ENCODE results near the gene OR5AP2.
"Not testable (repeated sequence)": the region's sequence is repeated elsewhere in the genome, so short reads cannot be mapped to it uniquely, and the experiment has no call there.

OR5AP2 gene

DNA sequence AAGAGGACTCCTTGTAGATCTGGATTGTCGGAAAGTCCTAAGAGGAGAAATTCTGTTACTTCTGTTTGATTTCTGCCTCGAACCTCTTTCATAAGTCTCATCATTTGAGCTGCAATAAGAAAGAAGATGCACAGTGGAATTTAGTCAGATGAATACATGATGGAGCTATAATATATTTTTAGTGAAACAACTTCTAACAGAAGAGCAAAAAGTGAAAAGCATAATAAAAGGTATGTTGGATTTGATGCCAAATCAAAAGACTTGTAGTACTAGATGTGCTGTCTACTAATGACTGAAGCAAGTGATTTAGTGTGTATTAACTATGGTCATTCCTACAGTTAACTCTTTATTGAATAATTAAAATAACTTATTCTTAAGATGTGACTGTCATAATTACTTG is at the start of gene OR5AP2:
Gene OR5AP2, minus strand, starts transcription at position 101 of the 400 bp plus-strand sequence. Its CDS starts 0 bp downstream, at position 101.
- H3K27me3 ChIP-seq: no peaks in the 10 kb centered on the region
- H3K9me3 ChIP-seq: no peaks in the 10 kb centered on the region
- no peak for DNase-seq
- H3K27ac ChIP-seq: no peak within 1 kb of the TSS
- no peaks in the 10 kb centered on the region for H3K4me1 ChIP-seq
- H3K36me3 ChIP-seq: no peaks in the 10 kb centered on the region
- no peak within 1 kb of the TSS for H3K4me3 ChIP-seq
- intact Hi-C loops (cut with DNase I; ENCODE audit: low total_unique reads): no loop called here
- TF ChIP-seq, protein P1, sequence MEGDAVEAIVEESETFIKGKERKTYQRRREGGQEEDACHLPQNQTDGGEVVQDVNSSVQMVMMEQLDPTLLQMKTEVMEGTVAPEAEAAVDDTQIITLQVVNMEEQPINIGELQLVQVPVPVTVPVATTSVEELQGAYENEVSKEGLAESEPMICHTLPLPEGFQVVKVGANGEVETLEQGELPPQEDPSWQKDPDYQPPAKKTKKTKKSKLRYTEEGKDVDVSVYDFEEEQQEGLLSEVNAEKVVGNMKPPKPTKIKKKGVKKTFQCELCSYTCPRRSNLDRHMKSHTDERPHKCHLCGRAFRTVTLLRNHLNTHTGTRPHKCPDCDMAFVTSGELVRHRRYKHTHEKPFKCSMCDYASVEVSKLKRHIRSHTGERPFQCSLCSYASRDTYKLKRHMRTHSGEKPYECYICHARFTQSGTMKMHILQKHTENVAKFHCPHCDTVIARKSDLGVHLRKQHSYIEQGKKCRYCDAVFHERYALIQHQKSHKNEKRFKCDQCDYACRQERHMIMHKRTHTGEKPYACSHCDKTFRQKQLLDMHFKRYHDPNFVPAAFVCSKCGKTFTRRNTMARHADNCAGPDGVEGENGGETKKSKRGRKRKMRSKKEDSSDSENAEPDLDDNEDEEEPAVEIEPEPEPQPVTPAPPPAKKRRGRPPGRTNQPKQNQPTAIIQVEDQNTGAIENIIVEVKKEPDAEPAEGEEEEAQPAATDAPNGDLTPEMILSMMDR (IDR thresholded peaks at IDR 0.05): no peak

DNA sequence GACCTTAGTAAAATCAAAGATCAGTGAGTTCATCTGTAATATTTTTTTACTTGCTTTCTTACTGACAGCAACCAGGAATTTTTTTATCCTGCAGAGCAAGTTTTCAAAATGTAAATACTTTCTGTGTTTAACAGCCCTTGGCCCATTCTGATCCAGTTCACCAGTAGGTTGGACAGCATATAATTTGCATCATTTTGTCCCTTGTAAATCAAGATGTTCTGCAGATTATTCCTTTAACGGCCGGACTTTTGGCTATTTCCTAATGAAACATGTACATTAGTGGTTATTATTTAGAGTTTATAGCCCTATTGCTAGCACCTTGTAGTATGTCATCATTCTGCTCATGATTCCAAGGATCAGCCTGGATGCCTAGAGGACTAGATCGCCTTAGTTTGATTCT is 48.9 kb upstream of the OR5AP2 start:
- intact Hi-C loops (cut with DNase I; ENCODE audit: low total_unique reads); H3K9me3 ChIP-seq; H3K4me1 ChIP-seq; H3K27me3 ChIP-seq; DNase-seq; H3K4me3 ChIP-seq; H3K27ac ChIP-seq; H3K36me3 ChIP-seq: not testable (repeated sequence)

DNA sequence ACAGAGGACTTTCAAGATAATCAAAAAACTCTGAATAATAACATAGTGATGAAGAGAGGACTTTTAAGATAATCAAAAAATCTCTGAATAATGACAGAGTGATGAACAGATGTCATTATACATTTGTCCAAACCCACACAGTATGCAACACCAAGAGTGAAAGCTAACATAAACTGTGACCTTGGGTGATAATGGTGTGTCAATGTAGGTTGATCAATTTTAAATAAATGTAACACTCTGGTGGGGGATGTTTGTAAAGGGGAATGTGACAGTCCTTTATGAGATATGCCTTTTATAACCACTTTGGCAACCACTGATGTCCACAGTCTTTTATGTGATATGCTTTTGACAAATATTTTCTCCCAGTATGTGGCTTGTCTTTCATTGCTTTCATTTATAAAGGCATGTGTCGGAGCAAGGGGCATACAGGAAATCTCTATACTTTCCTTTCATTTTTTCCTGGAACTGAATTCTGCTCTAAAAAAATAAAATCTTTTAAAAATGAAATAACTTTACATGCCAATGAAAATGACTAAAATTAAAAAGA is 46.4 kb upstream of the OR5AP2 start:
- Histone ChIP-seq H3K27ac (no peak overlapping the region), H3K27me3 (no peaks in the 10 kb centered on the region), H3K9me3 (no peaks in the 10 kb centered on the region), H3K4me3 (no peak overlapping the region), H3K36me3 (no peaks in the 10 kb centered on the region), H3K4me1 (no peaks in the 10 kb centered on the region)
- intact Hi-C loops (cut with DNase I; ENCODE audit: low total_unique reads): no loop called here
- TF ChIP-seq, protein P1 (IDR thresholded peaks at IDR 0.05): no peak
- no peak for DNase-seq

DNA sequence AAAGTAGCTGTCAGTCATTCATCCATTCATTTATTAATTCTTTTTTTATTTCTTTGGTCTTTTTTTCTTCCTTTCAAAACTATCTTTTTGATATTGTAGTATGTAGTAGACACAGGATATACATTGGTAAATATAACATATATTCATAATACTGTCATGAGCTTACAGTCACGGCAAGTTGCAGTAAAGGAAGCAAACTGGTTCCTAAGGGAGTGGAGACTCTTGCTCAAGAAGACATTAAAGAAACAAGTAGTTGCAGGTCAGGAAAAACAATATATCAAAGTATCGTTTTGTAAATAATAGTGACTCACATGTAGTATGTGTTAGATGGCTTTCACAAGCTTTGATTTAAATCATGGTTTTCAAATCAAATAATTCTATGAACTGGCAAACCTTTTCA is 28.7 kb upstream of the OR5AP2 start:
- Histone ChIP-seq H3K27me3 (no peaks in the 10 kb centered on the region), H3K36me3 (no peaks in the 10 kb centered on the region), H3K4me3 (no peak overlapping the region), H3K27ac (no peak overlapping the region), H3K4me1 (no peaks in the 10 kb centered on the region), H3K9me3 (no peaks in the 10 kb centered on the region)
- DNase-seq: no peak
- intact Hi-C loops (cut with DNase I; ENCODE audit: low total_unique reads): no loop called here
- TF ChIP-seq, protein P1 (IDR thresholded peaks at IDR 0.05): no peak

DNA sequence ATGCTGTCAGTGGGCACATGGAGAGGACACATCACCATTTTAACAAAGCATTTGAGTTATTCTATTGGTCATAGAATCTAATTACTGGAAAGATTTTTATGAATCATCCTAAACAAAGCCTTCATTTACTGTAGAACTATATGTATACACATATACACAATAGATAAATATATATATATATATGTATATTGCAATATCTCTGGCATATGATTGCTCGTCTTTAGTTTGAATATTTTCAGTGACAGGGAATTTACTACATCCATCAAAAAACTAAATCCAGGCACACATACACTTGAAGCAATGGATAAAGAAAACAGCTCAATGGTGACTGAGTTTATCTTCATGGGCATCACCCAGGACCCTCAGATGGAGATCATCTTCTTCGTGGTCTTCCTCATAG is 21.1 kb upstream of the OR5AP2 start, which contains the start of gene OR5AR1:
Gene OR5AR1, plus strand, starts transcription at position 301 of the 400 bp plus-strand sequence. Its CDS starts 0 bp downstream, at position 301.
- DNase-seq: no peak

DNA sequence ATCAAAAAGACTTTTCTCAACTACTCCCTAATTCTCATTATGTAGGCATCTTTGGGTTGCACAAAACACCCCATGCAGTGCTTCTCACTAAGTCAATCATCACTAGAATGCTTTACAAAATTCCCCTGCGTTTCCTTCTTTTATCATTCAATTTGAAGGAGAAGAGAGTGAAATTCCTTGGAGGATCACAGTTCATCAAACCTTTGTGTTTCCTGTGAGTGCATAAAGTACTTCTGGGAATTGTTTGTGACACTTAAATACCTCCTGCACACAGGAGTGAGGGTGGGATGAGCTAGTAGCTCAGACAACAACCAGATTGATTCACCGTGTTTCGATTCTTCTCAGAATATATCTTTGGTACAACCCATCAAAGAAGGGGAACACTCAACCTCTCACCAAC is 17.5 kb upstream of the OR5AP2 start:
- intact Hi-C loops (cut with DNase I; ENCODE audit: low total_unique reads): no loop called here
- H3K27ac ChIP-seq: no peak overlapping the region
- no peak overlapping the region for H3K4me3 ChIP-seq
- no peaks in the 10 kb centered on the region for H3K9me3 ChIP-seq
- no peaks in the 10 kb centered on the region for H3K36me3 ChIP-seq
- TF ChIP-seq, protein P1 (IDR thresholded peaks at IDR 0.05): no peak
- H3K27me3 ChIP-seq: no peaks in the 10 kb centered on the region
- DNase-seq: no peak
- no peaks in the 10 kb centered on the region for H3K4me1 ChIP-seq

More for the DNA sequence above, 21.1 kb upstream of the OR5AP2 start, which contains the start of gene OR5AR1:
- intact Hi-C loops (cut with DNase I; ENCODE audit: low total_unique reads): no loop called here
- no peak within 1 kb of the TSS for H3K4me3 ChIP-seq
- H3K4me1 ChIP-seq: no peaks in the 10 kb centered on the region
- TF ChIP-seq, protein P1 (IDR thresholded peaks at IDR 0.05): no peak
- H3K27me3 ChIP-seq: no peaks in the 10 kb centered on the region
- H3K36me3 ChIP-seq: no peaks in the 10 kb centered on the region
- no peak within 1 kb of the TSS for H3K27ac ChIP-seq
- no peaks in the 10 kb centered on the region for H3K9me3 ChIP-seq
